Psoas muscle (tissue), 8 donors: ENCODE data around the gene KCNE4. TPM values are rescaled to one million over a fixed set of nuclear protein-coding genes. Genes with fewer than 3 reads are reported as not detected.

Experiments
- ATAC-seq, 4 donors: fragments of 200-7000 bp; cut with Tn5 transposase; one replicate each; pipeline ENCODE4 v1.9.1; 2020; ENCODE audit warnings: moderate library complexity in 3 of 4, mild to moderate bottlenecking in 2 of 4
- DNase-seq, 2 donors: peaks; one replicate each; pipeline ENCODE4 v3.0.0-alpha.2; 2020
- H3K27ac ChIP-seq: fragments of 200-600 bp; one replicate; pipeline ENCODE4 v1.8.0; 2022
- H3K27me3 ChIP-seq, 3 donors: fragments of 200-600 bp in 1 of 3; one replicate each; pipeline versions ENCODE4 v1.6.1 to v1.8.0; 2013 to 2022; ENCODE audit warnings: low read length in 2 of 3, mild to moderate bottlenecking in 2 of 3, moderate library complexity in 1 of 3; ENCODE audit not compliant: insufficient read depth in 3 of 3
- H3K36me3 ChIP-seq, 2 donors: fragments of 200-600 bp in 1 of 2; one replicate each; pipeline versions ENCODE4 v1.6.1 to v1.8.0; 2013 to 2022; ENCODE audit warnings: low read depth in 1 of 2, mild to moderate bottlenecking in 1 of 2, moderate library complexity in 1 of 2; ENCODE audit not compliant: insufficient read depth in 1 of 2
- H3K4me1 ChIP-seq: fragments of 200-600 bp; one replicate; pipeline ENCODE4 v1.8.0; 2022
- H3K4me3 ChIP-seq: fragments of 200-600 bp; one replicate; pipeline ENCODE4 v1.8.0; 2022; ENCODE audit warnings: mild to moderate bottlenecking
- H3K9me3 ChIP-seq: fragments of 200-600 bp; one replicate; pipeline ENCODE4 v1.8.0; 2022
- CTCF ChIP-seq: fragments of 200-600 bp; IDR thresholded peaks from one replicate; pipeline ENCODE4 v1.8.0; 2022; ENCODE audit warnings: antibody characterized with exemption
- WGBS, 3 donors: extraction: QIAGEN DNeasy Blood & Tissue Kit; methylation state at CpG; one replicate each; pipeline versions ENCODE4 v1.1.6 to v1.1.7; 2013; 5-methylcytosine and 5-hydroxymethylcytosine counted together
- intact Hi-C, 2 donors: fragments of 100-400 bp; cut with DNase I; formaldehyde crosslinking; loops; one replicate each; pipeline versions ENCODE4 v1.11.0 to v1.14.2; 2022
- polyA plus RNA-seq, 3 donors: library from polyadenylated mRNA; stranded (reverse); fragments of 200-250 nt; gene quantifications; one replicate each; pipeline ENCODE4 v1.2.3, GENCODE V29; 2013
- total RNA-seq, 4 donors: library from RNA; stranded (reverse); fragmentation: NEBNext Ultra II Directional in 2 of 4; extraction: Animal tissue kit (Norgen Biotek cat#: 25700) in 2 of 4; gene quantifications; one replicate each; pipeline versions ENCODE4 v1.2.1 to v1.2.4, GENCODE V29; 2021 to 2023
- donor health status: healthy with polysubstance abuse.
- donor health status: DM: no; HTN: no; CAD: no; lungs with moderate emphysema.
- donor health status: Bipolar disorder and iron deficiency.
- donor health status: healthy.
- donor health status: DM: yes; HTN: yes; CAD: no.
- donor health status: DM: no; HTN: no; CAD: no.
- donor health status: DM: no; HTN: no; CAD: no.
- donor health status: DM: yes; HTN: yes; CAD: no.

KCNE4 gene
- total and polyA plus RNA-seq, 7 donors = 0.34 to 1.7 (median 0.84) TPM

- Histone ChIP-seq H3K27me3 (no peaks in the 10 kb centered on the region), H3K4me1 (no peaks in the 10 kb centered on the region), H3K36me3 (no peaks in the 10 kb centered on the region), H3K9me3 (no peaks in the 10 kb centered on the region), H3K27ac (peak overlapping the region; percentile 33), H3K4me3 (no peak overlapping the region)
- intact Hi-C loops = no loop called here
- ATAC-seq (peak in 2 of 4 donors; percentile 53 to 73), DNase-seq (peak; percentile 64 to 71)
- no peak for TF ChIP-seq CTCF
- 16 to 22% (median 17%) methylated on average over 7 of the region's 7 CpGs for WGBS, 3 donors
Observed at GRCh38 chr2:223093436-223094241, 41.6 kb downstream of the KCNE4 start.

- ATAC-seq (no peak), DNase-seq (no peak)
- H3K4me3 ChIP-seq = no peak overlapping the region
- no peak for TF ChIP-seq CTCF
- H3K27ac ChIP-seq = no peak overlapping the region
- WGBS, 3 donors = 90 to 94% (median 92%) methylated on average over 1 of the region's 1 CpG
- H3K9me3 ChIP-seq = no peaks in the 10 kb centered on the region
- intact Hi-C loops = no loop called here
- no peaks in the 10 kb centered on the region for H3K27me3 ChIP-seq
- H3K36me3 ChIP-seq = no peaks in the 10 kb centered on the region
- no peaks in the 10 kb centered on the region for H3K4me1 ChIP-seq
Observed at GRCh38 chr2:223095207-223095606, 43.2 kb downstream of the KCNE4 start.

- no peaks in the 10 kb centered on the region for H3K4me1 ChIP-seq
Observed at GRCh38 chr2:223096235-223096970, 44.4 kb downstream of the KCNE4 start.

GRCh38 chr2:223097888-223098383 is 45.9 kb downstream of the KCNE4 start:
- Histone ChIP-seq H3K36me3 (no peaks in the 10 kb centered on the region), H3K27ac (no peak overlapping the region), H3K9me3 (no peaks in the 10 kb centered on the region), H3K4me3 (no peak overlapping the region), H3K27me3 (no peaks in the 10 kb centered on the region), H3K4me1 (no peaks in the 10 kb centered on the region)
- intact Hi-C loops = no loop called here
- DNase-seq (no peak), ATAC-seq (no peak)
- WGBS, 3 donors = 57 to 70% (median 65%) methylated on average over 6 of the region's 6 CpGs
- no peak for TF ChIP-seq CTCF

More at GRCh38 chr2:223096235-223096970, 44.4 kb downstream of the KCNE4 start:
- Histone ChIP-seq H3K9me3 (no peaks in the 10 kb centered on the region), H3K4me3 (no peak overlapping the region), H3K27ac (no peak overlapping the region), H3K27me3 (no peaks in the 10 kb centered on the region), H3K36me3 (no peaks in the 10 kb centered on the region)
- no peak for TF ChIP-seq CTCF
- 68 to 75% (median 74%) methylated on average over 5 of the region's 5 CpGs for WGBS, 3 donors
- no peak for ATAC-seq
- intact Hi-C loops = no loop called here
- DNase-seq = no peak
